HCT116 (cell line): ENCODE measurements around the gene BCAN. TPM values are rescaled to one million over a fixed set of nuclear protein-coding genes. Genes with fewer than 3 reads are reported as not detected.

ENCODE experiments used
- ATAC-seq: fragments of 200-7000 bp; cut with Tn5 transposase; 2 replicates; pipeline ENCODE4 v1.9.1; 2020; ENCODE audit warnings: mild to moderate bottlenecking, moderate library complexity
- BruUV-seq: library from RNA; stranded (reverse); fragments of 400-500 nt; replicated peaks from 2 replicates; lab custom pipeline; 2021; lab: Mats Ljungman, UMichigan
- CTCF ChIA-PET: fragments of 300-600 bp; sonication (Branson Sonifier 250); formaldehyde crosslinking; loops from one replicate; lab custom pipeline; 2021; ENCODE audit warnings: antibody characterized with exemption; lab: Charles Lee
- POLR2A ChIA-PET: fragments of 300-600, 350-600 bp; sonication (Branson Sonifier 250); formaldehyde crosslinking; loops from one replicate; lab custom pipeline; 2021; ENCODE audit warnings: antibody characterized with exemption; lab: Charles Lee
- RAD21 ChIA-PET, 2 experiments: fragments of 300-600 bp; sonication (Branson Sonifier 250); formaldehyde crosslinking; loops; one replicate each; lab custom pipeline; 2023; ENCODE audit warnings: low total read pairs in 2 of 2; ENCODE audit not compliant: uncharacterized antibody in 2 of 2, unreplicated experiment in 2 of 2, low non-redundant PET in 1 of 2; lab: Charles Lee
- DNase-seq: peaks from one replicate; pipeline ENCODE4 v3.0.0-alpha.2; 2010; ENCODE audit warnings: low read depth, low spot score
- H2AFZ ChIP-seq: fragments of 200-600 bp; shearing (Covaris generic), sonication (generic); 2 replicates; pipeline ENCODE4 v1.6.1; 2017; ENCODE audit warnings: low read depth, mixed run types, mixed read lengths, antibody characterized with exemption, low read length; ENCODE audit not compliant: poor library complexity, severe bottlenecking
- H3K27ac ChIP-seq: 2 replicates; pipeline ENCODE4 v1.5.1; 2012; ENCODE audit warnings: low read depth, low read length
- H3K27me3 ChIP-seq: fragments of 200-600 bp; sonication (generic); 2 replicates; pipeline ENCODE4 v1.6.1; 2016; ENCODE audit warnings: mixed run types, low read length, mixed read lengths; ENCODE audit not compliant: insufficient read depth
- H3K36me3 ChIP-seq, 2 experiments: fragments of 200-500 bp in 1 of 2; fragments of 200-600 bp in 1 of 2; sonication (Bioruptor generic) in 1 of 2; sonication (generic) in 1 of 2; 2 replicates each; pipeline versions ENCODE4 v1.5.1 to v1.6.1; 2014 to 2016; ENCODE audit warnings: low read length in 2 of 2, inconsistent platforms in 1 of 2, mixed read lengths in 1 of 2, mixed run types in 1 of 2; ENCODE audit not compliant: insufficient read depth in 2 of 2, control insufficient read depth in 1 of 2
- H3K4me1 ChIP-seq, 2 experiments: fragments of 200-600 bp in 1 of 2; sonication (generic) in 1 of 2; 2 replicates each; pipeline versions ENCODE4 v1.5.1 to v1.6.1; 2012 to 2017; ENCODE audit warnings: low read length in 2 of 2, inconsistent platforms in 1 of 2, mild to moderate bottlenecking in 1 of 2, mixed read lengths in 1 of 2, mixed run types in 1 of 2, moderate library complexity in 1 of 2; ENCODE audit not compliant: insufficient read depth in 2 of 2, control insufficient read depth in 1 of 2
- H3K4me2 ChIP-seq: fragments of 200-600 bp; sonication (generic); 2 replicates; pipeline ENCODE4 v1.6.1; 2017; ENCODE audit warnings: mixed run types, low read length, mixed read lengths
- H3K4me3 ChIP-seq, 2 experiments: fragments of 200-600 bp in 1 of 2; sonication (generic) in 1 of 2; replicated peaks in 1 of 2; 2 replicates each; pipeline ENCODE4 v1.5.1; 2011 to 2016; ENCODE audit warnings: low read length in 2 of 2, control low read depth in 1 of 2, low read depth in 1 of 2, mild to moderate bottlenecking in 1 of 2, mixed read lengths in 1 of 2, mixed run types in 1 of 2
- H3K79me2 ChIP-seq: fragments of 200-600 bp; sonication (generic); 2 replicates; pipeline ENCODE4 v1.6.1; 2017; ENCODE audit warnings: mild to moderate bottlenecking, mixed run types, low read length, moderate library complexity, mixed read lengths; ENCODE audit not compliant: insufficient read depth
- H3K9ac ChIP-seq: fragments of 200-600 bp; sonication (generic); 2 replicates; pipeline ENCODE4 v1.6.1; 2016; ENCODE audit warnings: low read length, mixed read lengths
- H3K9me2 ChIP-seq: fragments of 200-600 bp; sonication (generic), shearing (Covaris generic); 2 replicates; pipeline ENCODE4 v1.6.1; 2017; ENCODE audit warnings: mixed run types, mild to moderate bottlenecking, moderate library complexity; ENCODE audit not compliant: insufficient read depth
- H3K9me3 ChIP-seq, 2 experiments: fragments of 200-500 bp in 1 of 2; fragments of 200-600 bp in 1 of 2; sonication (Bioruptor generic) in 1 of 2; sonication (generic) in 1 of 2; 2 replicates each; pipeline ENCODE4 v1.6.1; 2014 to 2017; ENCODE audit warnings: low read length in 2 of 2, mixed read lengths in 2 of 2, inconsistent platforms in 1 of 2, low read depth in 1 of 2, mild to moderate bottlenecking in 1 of 2, mixed run types in 1 of 2, moderate library complexity in 1 of 2; ENCODE audit not compliant: control insufficient read depth in 1 of 2, insufficient read depth in 1 of 2
- H4K20me1 ChIP-seq: fragments of 200-600 bp; sonication (generic), shearing (Covaris generic); 2 replicates; pipeline ENCODE4 v1.6.1; 2017; ENCODE audit warnings: mixed run types, mild to moderate bottlenecking, moderate library complexity; ENCODE audit not compliant: insufficient read depth
- ATF3 ChIP-seq: IDR thresholded peaks from 2 replicates; pipeline ENCODE4 v1.6.1; 2012
- CEBPB ChIP-seq: IDR thresholded peaks from 2 replicates; pipeline ENCODE4 v1.6.1; 2012; ENCODE audit warnings: low read depth
- CTCF ChIP-seq, 3 experiments: fragments of 200-600 bp in 1 of 3; sonication (generic) in 1 of 3; IDR thresholded peaks in 2 of 3; conservative IDR thresholded peaks in 1 of 3; 2 replicates each; pipeline ENCODE4 v1.5.1; 2012 to 2017; ENCODE audit warnings: low read depth in 2 of 3, low read length in 2 of 3, antibody characterized with exemption in 1 of 3, borderline replicate concordance in 1 of 3, control low read depth in 1 of 3, mild to moderate bottlenecking in 1 of 3, mixed read lengths in 1 of 3, mixed run types in 1 of 3, moderate library complexity in 1 of 3; ENCODE audit not compliant: insufficient read depth in 1 of 3
- ELF1 ChIP-seq: IDR thresholded peaks from 2 replicates; pipeline ENCODE4 v1.6.1; 2012; ENCODE audit warnings: low read depth, borderline replicate concordance
- JUND ChIP-seq: IDR thresholded peaks from 2 replicates; pipeline ENCODE4 v1.6.1; 2012
- POLR2AphosphoS5 ChIP-seq: IDR thresholded peaks from 2 replicates; pipeline ENCODE4 v1.6.1; 2011; ENCODE audit warnings: mild to moderate bottlenecking, low read depth, low read length, moderate library complexity
- RAD21 ChIP-seq: IDR thresholded peaks from 2 replicates; pipeline ENCODE4 v1.6.1; 2012; ENCODE audit warnings: low read depth, mild to moderate bottlenecking
- SP1 ChIP-seq: IDR thresholded peaks from 2 replicates; pipeline ENCODE4 v1.6.1; 2012; ENCODE audit warnings: low read depth
- SRF ChIP-seq: IDR thresholded peaks from 2 replicates; pipeline ENCODE4 v1.6.1; 2012; ENCODE audit warnings: low read depth
- YY1 ChIP-seq: IDR thresholded peaks from 2 replicates; pipeline ENCODE4 v1.6.1; 2011; ENCODE audit warnings: low read length, low read depth, moderate library complexity, mild to moderate bottlenecking; ENCODE audit not compliant: insufficient replicate concordance; ENCODE audit errors: extremely low read depth
- ZFX ChIP-seq: fragments of 450-650 bp; IDR thresholded peaks from 2 replicates; pipeline ENCODE4 v1.6.1; 2017
- ZNF274 ChIP-seq: fragments of 200-500 bp; sonication (Bioruptor generic); IDR thresholded peaks from 2 replicates; pipeline ENCODE4 v1.6.1; 2014; ENCODE audit warnings: mild to moderate bottlenecking, low read depth, low read length, inconsistent platforms
- intact Hi-C: fragments of 100-400 bp; cut with micrococcal nuclease; formaldehyde crosslinking; loops from 2 replicates; pipeline ENCODE4 v1.10.0; 2022
- total RNA-seq: library from RNA; stranded (reverse); gene quantifications from one replicate; pipeline ENCODE4 v1.2.1, GENCODE V29; 2021; ENCODE audit not compliant: unreplicated experiment

The BCAN gene
- total RNA-seq, 1 experiment from 2014 or later: not detected

- Histone ChIP-seq H3K27me3 (no peaks in the 10 kb centered on the region), H3K79me2 (no peaks in the 10 kb centered on the region), H3K36me3 (no peaks in the 10 kb centered on the region), H4K20me1 (no peaks in the 10 kb centered on the region), H3K4me1 (peaks cover 3 to 7% of the 10 kb centered on the region in 2 experiments; a peak in 2 of 4 replicates), H3K27ac (no peak overlapping the region), H3K4me2 (peak overlapping the region; percentile 74), H3K9me2 (no peaks in the 10 kb centered on the region), H2AFZ (no peak overlapping the region), H3K9me3 (no peaks in the 10 kb centered on the region), H3K9ac (peak overlapping the region; percentile 25; the same call in 1 of the 2 replicates), H3K4me3 (peak overlapping the region; percentile 33 to 46)
- ChIA-PET CTCF (interaction anchor here (0.6 to 2.4 kb wide), 4 partner anchors 51 to 80 kb away, joined by 3 to 27 read pairs (median 4); partner anchors contain the start of genes CRABP2 and NES), RAD21 (interaction anchor here in 1 of 2 experiments (1.3 kb wide), 1 partner anchor 59 kb away, joined by 3 read pairs; no protein-coding TSS in a partner anchor), POLR2A (no interaction called here)
- DNase-seq: no peak
- no TSS peak for BruUV-seq
- ATAC-seq: peak; percentile 80
- TF ChIP-seq CTCF (IDR thresholded peaks at IDR 0.05 in 2 of 3, conservative IDR thresholded peaks at IDR 0.05 in 1 of 3; ENCODE audit: borderline replicate concordance in 1 of 3, insufficient read depth in 1 of 3, low read depth in 2 of 3, low read length in 2 of 3) (peak; percentile 68 to 91 (median 84); a peak in 5 of 6 replicates), RAD21 (peak; percentile 73), ZNF274 (no peak)
- intact Hi-C loops: loop anchor here (1.0 to 10.0 kb wide), 3 partner anchors 23 to 299 kb away; partner anchors contain the start of gene LRRC71
Observed at GRCh38 chr1:156625436-156626078, 16.4 kb upstream of the BCAN start.

GRCh38 chr1:156626079-156626438 is 15.9 kb upstream of the BCAN start:
- Histone ChIP-seq H3K9ac (no peak overlapping the region), H3K4me2 (peak overlapping the region; percentile 74), H3K4me1 (peaks cover 3 to 7% of the 10 kb centered on the region in 2 experiments; a peak in 2 of 4 replicates), H3K27me3 (no peaks in the 10 kb centered on the region), H3K27ac (no peak overlapping the region), H4K20me1 (no peaks in the 10 kb centered on the region), H3K9me2 (no peaks in the 10 kb centered on the region), H3K4me3 (no peak overlapping the region), H3K36me3 (no peaks in the 10 kb centered on the region), H2AFZ (no peak overlapping the region), H3K9me3 (no peaks in the 10 kb centered on the region), H3K79me2 (no peaks in the 10 kb centered on the region)
- no TSS peak for BruUV-seq
- no peak for TF ChIP-seq SP1
- TF ChIP-seq SRF: no peak
- TF ChIP-seq YY1: no peak
- TF ChIP-seq POLR2AphosphoS5: no peak
- no peak for TF ChIP-seq CEBPB
- TF ChIP-seq JUND: no peak
- no peak for TF ChIP-seq ELF1
- TF ChIP-seq ZFX: no peak
- no peak for TF ChIP-seq ATF3
- CTCF ChIA-PET: interaction anchor here (0.6 to 5.5 kb wide), 9 partner anchors 14 to 264 kb away, joined by 3 to 33 read pairs (median 6); partner anchors contain the start of genes BCAN, CRABP2 and NES
- no peak for DNase-seq
- POLR2A ChIA-PET: interaction anchor here (1.6 kb wide), 1 partner anchor 56 kb away, joined by 4 read pairs; no protein-coding TSS in a partner anchor
- RAD21 ChIA-PET: interaction anchor here in 1 of 2 experiments (1.3 kb wide), 1 partner anchor 59 kb away, joined by 3 read pairs; no protein-coding TSS in a partner anchor
- intact Hi-C loops: loop anchor here (1.0 to 10.0 kb wide), 2 partner anchors 52 to 299 kb away; partner anchors contain the start of gene LRRC71
- ATAC-seq: peak; percentile 10; the same call in 1 of the 2 replicates
